ENCODE measurements around the gene SEMA6C.
"Not testable (repeated sequence)": the region's sequence is repeated elsewhere in the genome, so short reads cannot be mapped to it uniquely, and the experiment has no call there.

Gene SEMA6C

GRCh38 chr1:151146412-151147131 lies at the start of gene SEMA6C:
SEMA6C (minus strand) TSS chr1:151146631; CDS start chr1:151142621, 4,010 bp downstream.
- ATAC-seq (peak; percentile 99), DNase-seq (ENCODE audit: low spot score in 2 of 2) (peak; percentile 80 to 93)
- no peaks in the 10 kb centered on the region for H3K36me3 Mint-ChIP-seq
- peaks cover 30% of the 10 kb centered on the region for H3K4me1 Mint-ChIP-seq
- no peaks in the 10 kb centered on the region for H3K9me3 Mint-ChIP-seq
- H3K27ac Mint-ChIP-seq, result peak within 1 kb of the TSS; percentile 64
- peak within 1 kb of the TSS; percentile 80 for H3K4me3 Mint-ChIP-seq

GRCh38 chr1:151194894-151195594 lies 48.6 kb upstream of the SEMA6C start:
- H3K27ac Mint-ChIP-seq; H3K9me3 Mint-ChIP-seq; ATAC-seq; DNase-seq (ENCODE audit: low spot score in 2 of 2); H3K4me3 Mint-ChIP-seq: not testable (repeated sequence)
- Mint-ChIP-seq H3K36me3 (peaks cover 22% of the 10 kb centered on the region), H3K4me1 (peaks cover 42% of the 10 kb centered on the region)

- ATAC-seq (no peak), DNase-seq (ENCODE audit: low spot score in 2 of 2) (no peak)
- Mint-ChIP-seq H3K36me3 (peaks cover 21% of the 10 kb centered on the region), H3K4me1 (peaks cover 37% of the 10 kb centered on the region), H3K9me3 (no peaks in the 10 kb centered on the region), H3K27ac (no peak overlapping the region), H3K4me3 (no peak overlapping the region)
These were observed 47.4 kb upstream of the SEMA6C start for GRCh38 chr1:151193856-151194255.

GRCh38 chr1:151193304-151193703 lies 46.9 kb upstream of the SEMA6C start:
- Mint-ChIP-seq H3K4me3 (no peak overlapping the region), H3K27ac (no peak overlapping the region), H3K36me3 (peaks cover 16% of the 10 kb centered on the region), H3K4me1 (peaks cover 37% of the 10 kb centered on the region), H3K9me3 (no peaks in the 10 kb centered on the region)
- ATAC-seq, result no peak
- DNase-seq (ENCODE audit: low spot score in 2 of 2), result no peak

GRCh38 chr1:151192047-151192446 lies 45.6 kb upstream of the SEMA6C start:
- no peak overlapping the region for H3K4me3 Mint-ChIP-seq
- peaks cover 36% of the 10 kb centered on the region for H3K4me1 Mint-ChIP-seq
- DNase-seq (ENCODE audit: low spot score in 2 of 2) (no peak), ATAC-seq (no peak)
- no peak overlapping the region for H3K27ac Mint-ChIP-seq
- H3K36me3 Mint-ChIP-seq, result peaks cover 8% of the 10 kb centered on the region
- no peaks in the 10 kb centered on the region for H3K9me3 Mint-ChIP-seq

GRCh38 chr1:151189637-151190445 lies 43.4 kb upstream of the SEMA6C start, which contains the start of gene VPS72:
VPS72 (minus strand) TSS chr1:151190197; CDS start chr1:151190121, 76 bp downstream.
- H3K4me1 Mint-ChIP-seq, result peaks cover 30% of the 10 kb centered on the region
- DNase-seq (ENCODE audit: low spot score in 2 of 2) (peak; percentile 68 to 91), ATAC-seq (peak; percentile 99)
- H3K4me3 Mint-ChIP-seq, result peak within 1 kb of the TSS; percentile 99
- peaks cover 23% of the 10 kb centered on the region for H3K36me3 Mint-ChIP-seq
- H3K27ac Mint-ChIP-seq, result peak within 1 kb of the TSS; percentile 98
- H3K9me3 Mint-ChIP-seq, result no peaks in the 10 kb centered on the region

GRCh38 chr1:151188667-151189066 lies 42.2 kb upstream of the SEMA6C start:
- Mint-ChIP-seq H3K36me3 (peaks cover 35% of the 10 kb centered on the region), H3K4me1 (peaks cover 30% of the 10 kb centered on the region), H3K4me3 (peak overlapping the region; percentile 99), H3K27ac (peak overlapping the region; percentile 98)
- not testable (repeated sequence) for H3K9me3 Mint-ChIP-seq; ATAC-seq; DNase-seq (ENCODE audit: low spot score in 2 of 2)

- Mint-ChIP-seq H3K4me1 (peaks cover 30% of the 10 kb centered on the region), H3K9me3 (no peaks in the 10 kb centered on the region), H3K36me3 (peaks cover 50% of the 10 kb centered on the region), H3K4me3 (no peak overlapping the region), H3K27ac (no peak overlapping the region)
- ATAC-seq (no peak), DNase-seq (ENCODE audit: low spot score in 2 of 2) (no peak)
These were observed 40.8 kb upstream of the SEMA6C start for GRCh38 chr1:151187205-151187604.

GRCh38 chr1:151184211-151184610 lies 37.8 kb upstream of the SEMA6C start:
- H3K4me1 Mint-ChIP-seq, result peaks cover 23% of the 10 kb centered on the region
- DNase-seq (ENCODE audit: low spot score in 2 of 2), result no peak
- no peaks in the 10 kb centered on the region for H3K9me3 Mint-ChIP-seq
- no peak overlapping the region for H3K4me3 Mint-ChIP-seq
- no peak for ATAC-seq
- peaks cover 72% of the 10 kb centered on the region for H3K36me3 Mint-ChIP-seq
- H3K27ac Mint-ChIP-seq, result no peak overlapping the region

GRCh38 chr1:151176514-151177045 lies 30.1 kb upstream of the SEMA6C start:
- H3K9me3 Mint-ChIP-seq, result no peaks in the 10 kb centered on the region
- peaks cover 97% of the 10 kb centered on the region for H3K36me3 Mint-ChIP-seq
- no peak for ATAC-seq
- H3K4me3 Mint-ChIP-seq, result no peak overlapping the region
- peak overlapping the region; percentile 75 for H3K27ac Mint-ChIP-seq
- H3K4me1 Mint-ChIP-seq, result peaks cover 12% of the 10 kb centered on the region
- no peak for DNase-seq (ENCODE audit: low spot score in 2 of 2)

GRCh38 chr1:151175863-151176262 lies 29.4 kb upstream of the SEMA6C start, which contains the start of gene TMOD4:
TMOD4 (minus strand) TSS chr1:151175981; CDS start chr1:151174875, 1,106 bp downstream.
- no peak within 1 kb of the TSS for H3K4me3 Mint-ChIP-seq
- peak within 1 kb of the TSS; percentile 75 for H3K27ac Mint-ChIP-seq
- H3K4me1 Mint-ChIP-seq, result peaks cover 9% of the 10 kb centered on the region
- DNase-seq (ENCODE audit: low spot score in 2 of 2), result no peak
- peak; percentile 58 for ATAC-seq
- peaks cover 90% of the 10 kb centered on the region for H3K36me3 Mint-ChIP-seq
- H3K9me3 Mint-ChIP-seq, result no peaks in the 10 kb centered on the region

GRCh38 chr1:151175041-151175741 lies 28.8 kb upstream of the SEMA6C start:
- ATAC-seq, result no peak
- H3K27ac Mint-ChIP-seq, result peak overlapping the region; percentile 75

GRCh38 chr1:151171190-151171589 lies 24.8 kb upstream of the SEMA6C start:
- DNase-seq (ENCODE audit: low spot score in 2 of 2) (no peak), ATAC-seq (no peak)
- Mint-ChIP-seq H3K36me3 (peaks cover 90% of the 10 kb centered on the region), H3K4me3 (no peak overlapping the region), H3K4me1 (peaks cover 17% of the 10 kb centered on the region), H3K27ac (no peak overlapping the region), H3K9me3 (no peaks in the 10 kb centered on the region)

More at GRCh38 chr1:151175041-151175741, 28.8 kb upstream of the SEMA6C start:
- H3K9me3 Mint-ChIP-seq, result no peaks in the 10 kb centered on the region
- H3K4me1 Mint-ChIP-seq, result peaks cover 6% of the 10 kb centered on the region
- H3K4me3 Mint-ChIP-seq, result no peak overlapping the region
- DNase-seq (ENCODE audit: low spot score in 2 of 2), result no peak
- H3K36me3 Mint-ChIP-seq, result peaks cover 90% of the 10 kb centered on the region

GRCh38 chr1:151167116-151167515 lies 20.7 kb upstream of the SEMA6C start:
- ATAC-seq, result no peak
- Mint-ChIP-seq H3K4me1 (peaks cover 41% of the 10 kb centered on the region), H3K27ac (peak overlapping the region; percentile 95), H3K9me3 (no peaks in the 10 kb centered on the region), H3K4me3 (peak overlapping the region; percentile 92), H3K36me3 (peaks cover 70% of the 10 kb centered on the region)
- DNase-seq (ENCODE audit: low spot score in 2 of 2), result no peak

Data from stimulated activated effector memory CD8-positive, alpha-beta T cell treated with anti-CD3 and anti-CD28 coated beads, Interleukin-12 subunit alpha, Interleukin-12 subunit beta, amount 100 ng/mL, for 72 hours (primary cell).